GM21423 (cell line): ENCODE results near the gene TOP1.
"Not testable (repeated sequence)": the region's sequence is repeated elsewhere in the genome, so short reads cannot be mapped to it uniquely, and the experiment has no call there.

Experiments
- ATAC-seq: cut with Tn5 transposase; IDR thresholded peaks from one replicate; pipeline ENCODE4 v1.9.1; 2021; ENCODE audit warnings: mild to moderate bottlenecking, moderate library complexity; ENCODE audit not compliant: unreplicated experiment

The TOP1 gene

GRCh38 chr20:41086402-41087324 lies 58.0 kb downstream of the TOP1 start:
- ATAC-seq: no peak

- no peak for ATAC-seq
Observed at GRCh38 chr20:41087325-41087685, 58.7 kb downstream of the TOP1 start.

GRCh38 chr20:41087777-41088176 lies 59.2 kb downstream of the TOP1 start:
- ATAC-seq: no peak

- no peak for ATAC-seq
Observed at GRCh38 chr20:41089555-41089954, 60.9 kb downstream of the TOP1 start.

GRCh38 chr20:41091927-41092326 lies 63.3 kb downstream of the TOP1 start:
- ATAC-seq: no peak

GRCh38 chr20:41094353-41095055 lies 65.9 kb downstream of the TOP1 start:
- no peak for ATAC-seq

- no peak for ATAC-seq
Observed at GRCh38 chr20:41095110-41095969, 66.7 kb downstream of the TOP1 start.

GRCh38 chr20:41098703-41099250 lies 70.2 kb downstream of the TOP1 start:
- no peak for ATAC-seq

- ATAC-seq: no peak
Observed at GRCh38 chr20:41100001-41100480, 71.4 kb downstream of the TOP1 start.

GRCh38 chr20:41101660-41102059 lies 73.0 kb downstream of the TOP1 start:
- no peak for ATAC-seq

GRCh38 chr20:41108531-41108930 lies 79.9 kb downstream of the TOP1 start:
- no peak for ATAC-seq

- ATAC-seq: no peak
Observed at GRCh38 chr20:41110012-41110411, 81.4 kb downstream of the TOP1 start.

GRCh38 chr20:41110930-41111577 lies 82.4 kb downstream of the TOP1 start:
- ATAC-seq: peak; percentile 46

GRCh38 chr20:41111578-41111951 lies 82.9 kb downstream of the TOP1 start:
- peak; percentile 31 for ATAC-seq

GRCh38 chr20:41116282-41116956 lies 87.8 kb downstream of the TOP1 start:
- no peak for ATAC-seq

- not testable (repeated sequence) for ATAC-seq
Observed at GRCh38 chr20:41118159-41118558, 89.5 kb downstream of the TOP1 start.

GRCh38 chr20:41118632-41119031 lies 90.0 kb downstream of the TOP1 start:
- ATAC-seq: no peak

- ATAC-seq: no peak
Observed at GRCh38 chr20:41119614-41120561, 91.3 kb downstream of the TOP1 start.

GRCh38 chr20:41121399-41121798 lies 92.8 kb downstream of the TOP1 start:
- no peak for ATAC-seq
